A549 (cell line): ENCODE results near the gene CEP85.

Experiments
- POLR2A ChIP-seq: IDR thresholded peaks from 2 replicates; pipeline ENCODE4 v1.6.1; 2012; ENCODE audit warnings: mild to moderate bottlenecking, low read length
- ZFP36 ChIP-seq: fragments of 450-650 bp; IDR thresholded peaks from 2 replicates; pipeline ENCODE4 v1.6.1; 2014; ENCODE audit warnings: borderline replicate concordance; ENCODE audit not compliant: partially characterized antibody
- TF ChIP-seq, protein P1 (sequence below): fragments of 150-350 bp; IDR thresholded peaks from 2 replicates; pipeline ENCODE4 v1.6.1; 2014; ENCODE audit warnings: low read depth, mild to moderate bottlenecking, low read length
- TF ChIP-seq, protein P2 (sequence below): fragments of 250-450 bp; sonication (Bioruptor Pico); IDR thresholded peaks from 2 replicates; pipeline ENCODE4 v1.5.0; 2021; ENCODE audit warnings: mild to moderate bottlenecking, moderate library complexity, borderline replicate concordance
- TF ChIP-seq, protein P3 (sequence below): fragments of >200 bp; sonication (Bioruptor Twin); formaldehyde crosslinking; IDR thresholded peaks from 3 replicates; pipeline ENCODE4 v1.5.1; 2016
- TF ChIP-seq, protein P4 (sequence below): fragments of 200-600 bp; sonication (generic); IDR thresholded peaks from 2 replicates; pipeline ENCODE4 v1.6.1; 2016; ENCODE audit warnings: antibody characterized with exemption, mild to moderate bottlenecking, moderate library complexity

DNA sequence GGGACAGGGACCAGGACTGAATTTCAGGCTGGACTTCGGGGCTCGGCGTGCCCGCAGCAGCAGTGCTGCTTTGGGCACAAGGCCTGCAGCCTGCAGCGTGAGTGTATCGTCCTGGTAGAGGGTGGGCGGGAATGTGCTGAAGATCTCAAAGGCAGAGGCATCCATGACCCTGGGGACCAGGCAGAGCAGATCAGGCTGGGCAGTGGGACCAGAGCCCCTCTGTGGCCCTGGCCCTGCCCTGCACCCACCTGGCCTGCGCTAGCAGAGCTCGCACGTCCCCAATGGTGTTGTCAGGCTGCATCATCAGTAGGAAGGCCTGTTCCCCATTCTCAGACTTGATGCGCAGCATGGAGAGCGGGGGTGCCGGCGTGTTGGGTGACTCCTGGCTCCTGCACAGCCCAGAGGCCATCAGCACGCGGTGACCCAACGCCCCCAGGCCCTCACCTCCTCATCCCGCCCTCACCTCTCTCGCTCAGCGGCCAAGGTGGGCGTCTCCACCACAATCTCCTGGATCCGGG lies 48.5 kb downstream of the CEP85 start:
- TF ChIP-seq ZFP36 = no peak
- TF ChIP-seq, protein P1, sequence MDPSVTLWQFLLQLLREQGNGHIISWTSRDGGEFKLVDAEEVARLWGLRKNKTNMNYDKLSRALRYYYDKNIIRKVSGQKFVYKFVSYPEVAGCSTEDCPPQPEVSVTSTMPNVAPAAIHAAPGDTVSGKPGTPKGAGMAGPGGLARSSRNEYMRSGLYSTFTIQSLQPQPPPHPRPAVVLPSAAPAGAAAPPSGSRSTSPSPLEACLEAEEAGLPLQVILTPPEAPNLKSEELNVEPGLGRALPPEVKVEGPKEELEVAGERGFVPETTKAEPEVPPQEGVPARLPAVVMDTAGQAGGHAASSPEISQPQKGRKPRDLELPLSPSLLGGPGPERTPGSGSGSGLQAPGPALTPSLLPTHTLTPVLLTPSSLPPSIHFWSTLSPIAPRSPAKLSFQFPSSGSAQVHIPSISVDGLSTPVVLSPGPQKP = no peak
- TF ChIP-seq, protein P2, sequence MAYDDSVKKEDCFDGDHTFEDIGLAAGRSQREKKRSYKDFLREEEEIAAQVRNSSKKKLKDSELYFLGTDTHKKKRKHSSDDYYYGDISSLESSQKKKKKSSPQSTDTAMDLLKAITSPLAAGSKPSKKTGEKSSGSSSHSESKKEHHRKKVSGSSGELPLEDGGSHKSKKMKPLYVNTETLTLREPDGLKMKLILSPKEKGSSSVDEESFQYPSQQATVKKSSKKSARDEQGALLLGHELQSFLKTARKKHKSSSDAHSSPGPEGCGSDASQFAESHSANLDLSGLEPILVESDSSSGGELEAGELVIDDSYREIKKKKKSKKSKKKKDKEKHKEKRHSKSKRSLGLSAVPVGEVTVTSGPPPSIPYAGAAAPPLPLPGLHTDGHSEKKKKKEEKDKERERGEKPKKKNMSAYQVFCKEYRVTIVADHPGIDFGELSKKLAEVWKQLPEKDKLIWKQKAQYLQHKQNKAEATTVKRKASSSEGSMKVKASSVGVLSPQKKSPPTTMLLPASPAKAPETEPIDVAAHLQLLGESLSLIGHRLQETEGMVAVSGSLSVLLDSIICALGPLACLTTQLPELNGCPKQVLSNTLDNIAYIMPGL (CRISPR knock-in tag) = no peak
- TF ChIP-seq, protein P3, sequence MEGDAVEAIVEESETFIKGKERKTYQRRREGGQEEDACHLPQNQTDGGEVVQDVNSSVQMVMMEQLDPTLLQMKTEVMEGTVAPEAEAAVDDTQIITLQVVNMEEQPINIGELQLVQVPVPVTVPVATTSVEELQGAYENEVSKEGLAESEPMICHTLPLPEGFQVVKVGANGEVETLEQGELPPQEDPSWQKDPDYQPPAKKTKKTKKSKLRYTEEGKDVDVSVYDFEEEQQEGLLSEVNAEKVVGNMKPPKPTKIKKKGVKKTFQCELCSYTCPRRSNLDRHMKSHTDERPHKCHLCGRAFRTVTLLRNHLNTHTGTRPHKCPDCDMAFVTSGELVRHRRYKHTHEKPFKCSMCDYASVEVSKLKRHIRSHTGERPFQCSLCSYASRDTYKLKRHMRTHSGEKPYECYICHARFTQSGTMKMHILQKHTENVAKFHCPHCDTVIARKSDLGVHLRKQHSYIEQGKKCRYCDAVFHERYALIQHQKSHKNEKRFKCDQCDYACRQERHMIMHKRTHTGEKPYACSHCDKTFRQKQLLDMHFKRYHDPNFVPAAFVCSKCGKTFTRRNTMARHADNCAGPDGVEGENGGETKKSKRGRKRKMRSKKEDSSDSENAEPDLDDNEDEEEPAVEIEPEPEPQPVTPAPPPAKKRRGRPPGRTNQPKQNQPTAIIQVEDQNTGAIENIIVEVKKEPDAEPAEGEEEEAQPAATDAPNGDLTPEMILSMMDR = no peak
- TF ChIP-seq, protein P4, sequence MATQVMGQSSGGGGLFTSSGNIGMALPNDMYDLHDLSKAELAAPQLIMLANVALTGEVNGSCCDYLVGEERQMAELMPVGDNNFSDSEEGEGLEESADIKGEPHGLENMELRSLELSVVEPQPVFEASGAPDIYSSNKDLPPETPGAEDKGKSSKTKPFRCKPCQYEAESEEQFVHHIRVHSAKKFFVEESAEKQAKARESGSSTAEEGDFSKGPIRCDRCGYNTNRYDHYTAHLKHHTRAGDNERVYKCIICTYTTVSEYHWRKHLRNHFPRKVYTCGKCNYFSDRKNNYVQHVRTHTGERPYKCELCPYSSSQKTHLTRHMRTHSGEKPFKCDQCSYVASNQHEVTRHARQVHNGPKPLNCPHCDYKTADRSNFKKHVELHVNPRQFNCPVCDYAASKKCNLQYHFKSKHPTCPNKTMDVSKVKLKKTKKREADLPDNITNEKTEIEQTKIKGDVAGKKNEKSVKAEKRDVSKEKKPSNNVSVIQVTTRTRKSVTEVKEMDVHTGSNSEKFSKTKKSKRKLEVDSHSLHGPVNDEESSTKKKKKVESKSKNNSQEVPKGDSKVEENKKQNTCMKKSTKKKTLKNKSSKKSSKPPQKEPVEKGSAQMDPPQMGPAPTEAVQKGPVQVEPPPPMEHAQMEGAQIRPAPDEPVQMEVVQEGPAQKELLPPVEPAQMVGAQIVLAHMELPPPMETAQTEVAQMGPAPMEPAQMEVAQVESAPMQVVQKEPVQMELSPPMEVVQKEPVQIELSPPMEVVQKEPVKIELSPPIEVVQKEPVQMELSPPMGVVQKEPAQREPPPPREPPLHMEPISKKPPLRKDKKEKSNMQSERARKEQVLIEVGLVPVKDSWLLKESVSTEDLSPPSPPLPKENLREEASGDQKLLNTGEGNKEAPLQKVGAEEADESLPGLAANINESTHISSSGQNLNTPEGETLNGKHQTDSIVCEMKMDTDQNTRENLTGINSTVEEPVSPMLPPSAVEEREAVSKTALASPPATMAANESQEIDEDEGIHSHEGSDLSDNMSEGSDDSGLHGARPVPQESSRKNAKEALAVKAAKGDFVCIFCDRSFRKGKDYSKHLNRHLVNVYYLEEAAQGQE = no peak
- no peak for TF ChIP-seq POLR2A
